GM20431 (cell line): ENCODE results near the gene ARHGDIG.
"Not testable (repeated sequence)": the region's sequence is repeated elsewhere in the genome, so short reads cannot be mapped to it uniquely, and the experiment has no call there.

Experiments
- in situ Hi-C: fragments of 300-500 bp; cut with MseI, MboI; formaldehyde crosslinking; loops from one replicate; pipeline ENCODE4 v1.15.0; 2020; ENCODE audit warnings: low sequenced_read_pairs; ENCODE audit not compliant: unreplicated experiment

The ARHGDIG gene

GRCh38 chr16:321532-321931 lies 41.1 kb downstream of the ARHGDIG start:
- in situ Hi-C loops, result no loop called here

DNA sequence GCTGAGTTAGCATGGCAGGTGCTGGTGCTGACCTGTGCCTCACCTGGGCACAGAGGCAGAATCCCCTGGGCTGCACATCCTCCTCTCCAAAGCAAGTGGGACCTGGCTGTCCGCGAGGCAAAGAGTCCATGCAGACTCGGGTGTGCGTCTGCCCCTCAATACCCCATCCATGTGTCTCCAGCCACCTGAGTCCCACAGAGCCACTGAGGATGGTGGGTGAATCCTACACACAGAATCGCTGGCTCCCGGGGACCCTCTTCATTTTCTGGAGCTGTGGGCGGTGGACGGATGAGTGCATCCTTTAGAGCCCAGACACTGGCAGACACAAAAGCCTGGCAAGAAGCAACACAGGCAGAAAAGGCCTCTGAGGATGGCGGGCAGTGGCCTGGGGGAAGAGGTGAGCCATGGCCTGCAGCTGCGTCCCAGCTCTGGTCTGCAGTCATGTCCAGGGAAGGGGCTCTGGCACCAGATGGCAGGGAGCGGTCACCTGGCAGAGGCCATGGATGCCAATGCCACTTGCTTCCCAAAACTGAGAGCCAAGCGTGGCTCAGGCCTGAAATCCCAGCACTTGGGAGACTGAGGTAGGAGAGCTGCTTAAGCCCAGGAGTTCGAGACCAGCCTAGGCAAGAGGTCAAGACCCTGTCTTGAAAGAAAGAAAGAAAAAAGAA lies 42.2 kb downstream of the ARHGDIG start:
- in situ Hi-C loops, result no loop called here

GRCh38 chr16:324201-324450 lies 43.7 kb downstream of the ARHGDIG start:
- in situ Hi-C loops, result no loop called here

- in situ Hi-C loops, result no loop called here
These were observed 44.3 kb downstream of the ARHGDIG start for GRCh38 chr16:324451-325334.

- in situ Hi-C loops, result no loop called here
These were observed 45.2 kb downstream of the ARHGDIG start for GRCh38 chr16:325375-326145.

GRCh38 chr16:330741-331140 lies 50.4 kb downstream of the ARHGDIG start:
- in situ Hi-C loops, result no loop called here

- in situ Hi-C loops, result not testable (repeated sequence)
These were observed 50.9 kb downstream of the ARHGDIG start for GRCh38 chr16:331181-331814.
